CD4-positive, alpha-beta T cell treated with Interleukin-6 for 4 hours (primary cell): ENCODE data around the gene PLXNC1.

Source experiments
- DNase-seq: peaks from one replicate; pipeline ENCODE4 v3.0.0-alpha.2; 2020; ENCODE audit warnings: mixed read lengths

Gene PLXNC1

DNA sequence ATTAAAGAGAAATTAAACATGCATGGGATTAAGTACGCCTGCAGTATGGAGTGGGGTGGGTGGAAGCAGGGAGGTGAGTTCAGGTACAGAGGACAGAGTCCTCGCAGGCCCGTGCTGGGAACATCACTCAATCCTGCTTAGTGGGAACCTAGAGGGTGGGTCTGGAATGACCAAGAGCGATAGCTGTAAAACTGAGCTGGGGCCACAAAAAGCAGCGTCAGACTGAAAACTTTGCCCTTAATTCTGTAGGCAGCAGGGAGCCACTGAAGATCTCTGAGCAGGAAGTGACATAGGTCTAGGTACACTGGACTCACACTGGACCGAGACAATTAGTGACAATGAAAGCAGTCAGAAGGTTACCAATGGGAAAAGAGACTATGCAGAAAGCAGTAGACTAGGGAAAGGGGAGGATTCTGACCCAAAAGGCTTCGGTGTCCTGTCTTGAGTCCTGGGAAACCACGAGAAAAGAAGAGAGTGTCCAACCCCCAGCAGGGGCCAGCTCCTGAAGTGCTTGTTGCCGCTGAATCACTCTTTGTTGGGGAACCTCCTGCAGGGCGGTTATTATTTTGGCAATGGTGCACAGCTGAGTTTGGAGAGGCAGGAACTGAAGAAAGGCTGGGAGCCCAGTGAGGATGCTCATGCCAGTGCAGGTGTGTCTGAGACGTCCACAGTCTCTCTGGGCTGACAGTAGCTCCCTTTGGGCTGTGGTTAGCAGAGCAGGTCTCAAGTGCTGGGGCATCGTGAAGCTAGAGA, 97.4 kb downstream of the PLXNC1 start:
- DNase-seq = no peak

DNA sequence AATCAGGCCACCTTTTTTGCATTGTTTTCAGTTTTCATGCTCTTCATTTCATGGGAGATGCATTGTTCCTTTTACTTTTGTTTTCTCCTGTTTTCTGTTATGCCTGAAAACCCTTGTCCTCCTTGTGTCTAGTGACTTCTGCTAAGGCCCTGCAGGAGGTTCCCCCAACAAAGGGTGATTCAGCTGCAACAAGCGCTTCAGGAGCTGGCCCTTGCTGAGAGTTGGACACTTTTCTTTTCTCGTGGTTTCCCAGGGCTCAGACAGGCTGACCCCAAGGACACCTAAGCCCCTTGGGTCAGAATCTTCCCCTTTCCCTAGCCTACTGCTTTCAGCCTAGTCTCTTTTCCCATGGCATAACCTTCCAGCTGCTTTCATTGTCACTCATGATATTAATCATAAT, 98.9 kb downstream of the PLXNC1 start:
- DNase-seq = no peak

GRCh38 chr12:94248582-94248981, 100.2 kb downstream of the PLXNC1 start:
- DNase-seq = no peak

DNA sequence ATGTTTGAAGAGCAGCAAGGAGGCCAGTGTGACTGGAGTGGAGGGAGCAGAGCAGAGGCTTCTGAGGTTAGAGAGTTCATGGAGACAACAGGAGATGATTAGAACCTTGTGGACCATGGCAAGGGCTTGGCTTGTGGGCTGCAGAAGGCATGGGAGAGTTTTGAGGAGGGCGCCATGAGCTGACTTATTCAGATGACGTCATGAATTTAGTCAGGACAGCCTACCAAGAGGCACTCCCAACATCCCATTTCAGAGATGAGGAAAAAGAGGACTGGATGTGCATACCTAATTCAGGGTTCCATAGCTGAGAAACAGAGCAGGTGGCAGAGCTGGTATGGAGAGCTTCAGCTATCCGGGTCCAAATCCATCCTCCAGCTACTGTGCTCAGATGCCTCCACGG, 101.8 kb downstream of the PLXNC1 start:
- no peak for DNase-seq

GRCh38 chr12:94254270-94254669, 105.9 kb downstream of the PLXNC1 start:
- no peak for DNase-seq

- no peak for DNase-seq
These were observed 106.6 kb downstream of the PLXNC1 start for GRCh38 chr12:94255006-94255405.

DNA sequence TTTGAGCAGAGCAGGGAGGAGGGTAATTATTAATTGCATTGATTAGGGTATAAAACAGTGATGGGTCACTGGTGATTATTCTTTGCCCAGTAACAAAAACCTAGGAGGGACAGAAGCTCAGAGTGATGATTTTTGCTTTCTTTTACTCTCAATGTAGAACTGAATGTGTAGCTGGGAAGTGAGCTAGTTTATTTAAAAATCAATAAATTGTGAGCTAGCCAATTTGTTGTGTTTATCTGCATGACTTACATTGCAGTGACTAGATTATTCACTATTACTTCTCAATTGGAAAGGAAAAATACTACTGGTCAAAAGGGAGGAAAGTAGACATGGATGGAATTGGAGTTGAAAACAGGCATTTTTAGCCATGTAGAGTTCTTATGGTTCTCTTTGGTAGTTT, 107.1 kb downstream of the PLXNC1 start:
- no peak for DNase-seq

- no peak for DNase-seq
These were observed 110.2 kb downstream of the PLXNC1 start for GRCh38 chr12:94258593-94258992.

GRCh38 chr12:94260017-94260416, 111.6 kb downstream of the PLXNC1 start:
- DNase-seq = no peak

DNA sequence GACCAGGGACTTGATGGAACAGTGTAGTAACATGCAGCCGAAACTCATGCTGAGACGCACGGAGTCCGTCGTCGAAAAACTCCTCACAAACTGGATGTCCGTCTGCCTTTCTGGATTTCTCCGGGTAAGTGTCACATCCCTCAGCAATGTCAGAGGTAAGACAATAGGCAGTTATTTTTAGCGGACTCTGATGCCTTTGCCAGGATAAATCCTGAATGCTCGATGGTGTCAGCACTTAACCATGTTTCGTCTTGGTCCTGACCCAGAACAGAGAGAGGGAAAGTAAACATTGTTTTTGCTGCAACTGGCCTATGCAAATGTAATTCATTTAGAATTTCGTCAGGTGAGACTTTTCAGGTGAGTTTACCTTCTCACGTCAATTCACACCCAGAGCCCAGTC, 112.3 kb downstream of the PLXNC1 start:
- DNase-seq = no peak

GRCh38 chr12:94261119-94261518, 112.7 kb downstream of the PLXNC1 start:
- no peak for DNase-seq

DNA sequence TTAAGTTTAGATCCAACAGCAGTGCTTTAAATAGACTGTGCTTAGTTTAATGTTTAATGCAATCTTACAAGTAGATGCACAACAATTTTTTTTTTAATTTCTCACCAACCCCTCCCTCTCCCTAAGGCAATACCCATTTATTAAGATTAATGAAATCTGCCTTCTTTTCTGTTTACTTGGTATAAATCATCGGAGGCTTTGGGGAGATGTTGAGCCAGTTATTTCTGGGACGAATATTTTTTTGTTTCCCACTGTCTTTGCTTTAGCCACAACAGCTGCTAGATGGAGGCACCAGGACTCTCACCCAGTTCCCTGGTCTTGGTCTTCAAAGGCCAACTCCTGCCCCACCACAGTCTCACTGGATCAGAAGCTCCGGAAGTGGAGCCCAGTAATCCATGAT, 113.4 kb downstream of the PLXNC1 start:
- DNase-seq = no peak

- peak; percentile 82 for DNase-seq
These were observed 114.0 kb downstream of the PLXNC1 start for GRCh38 chr12:94262228-94263010.

DNA sequence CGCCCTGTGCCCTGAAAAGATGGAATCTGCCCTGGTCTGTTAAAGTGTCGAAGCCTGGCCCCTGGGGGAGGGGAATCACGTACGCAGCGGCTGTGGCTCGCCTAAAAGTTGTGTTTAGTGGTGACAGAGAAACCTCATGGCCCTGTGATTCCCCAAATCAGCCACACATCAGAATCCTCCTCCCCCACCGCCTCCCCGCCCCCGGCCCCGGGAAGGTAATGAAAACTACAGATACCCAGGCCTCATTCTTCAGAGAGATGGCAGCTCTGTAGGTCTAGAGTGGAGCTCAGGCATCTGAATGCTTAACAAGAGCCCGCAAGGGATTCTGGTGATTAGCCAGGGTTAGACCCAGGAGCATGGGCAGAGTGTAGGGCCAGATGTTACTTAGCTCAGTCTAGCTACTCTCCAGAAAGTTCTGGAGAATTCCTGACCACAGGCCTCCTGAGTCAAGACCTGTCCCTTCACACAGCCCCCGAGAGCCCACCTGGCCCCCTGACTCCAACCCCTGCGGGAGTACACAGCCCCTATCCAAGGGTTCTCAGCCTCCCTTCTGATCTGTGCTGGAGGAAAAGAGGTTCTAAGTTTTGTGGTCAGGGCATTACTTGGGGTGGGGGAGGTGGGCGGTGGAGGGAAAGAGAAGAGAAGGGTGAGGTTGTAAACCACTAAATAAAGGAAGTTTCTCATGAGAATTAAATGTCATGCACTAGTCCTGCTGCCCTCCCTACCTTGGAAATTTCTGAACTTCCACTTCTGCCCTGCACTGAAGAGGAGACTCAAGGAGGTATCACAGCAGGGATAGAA, 114.8 kb downstream of the PLXNC1 start:
- DNase-seq = peak; percentile 66

DNA sequence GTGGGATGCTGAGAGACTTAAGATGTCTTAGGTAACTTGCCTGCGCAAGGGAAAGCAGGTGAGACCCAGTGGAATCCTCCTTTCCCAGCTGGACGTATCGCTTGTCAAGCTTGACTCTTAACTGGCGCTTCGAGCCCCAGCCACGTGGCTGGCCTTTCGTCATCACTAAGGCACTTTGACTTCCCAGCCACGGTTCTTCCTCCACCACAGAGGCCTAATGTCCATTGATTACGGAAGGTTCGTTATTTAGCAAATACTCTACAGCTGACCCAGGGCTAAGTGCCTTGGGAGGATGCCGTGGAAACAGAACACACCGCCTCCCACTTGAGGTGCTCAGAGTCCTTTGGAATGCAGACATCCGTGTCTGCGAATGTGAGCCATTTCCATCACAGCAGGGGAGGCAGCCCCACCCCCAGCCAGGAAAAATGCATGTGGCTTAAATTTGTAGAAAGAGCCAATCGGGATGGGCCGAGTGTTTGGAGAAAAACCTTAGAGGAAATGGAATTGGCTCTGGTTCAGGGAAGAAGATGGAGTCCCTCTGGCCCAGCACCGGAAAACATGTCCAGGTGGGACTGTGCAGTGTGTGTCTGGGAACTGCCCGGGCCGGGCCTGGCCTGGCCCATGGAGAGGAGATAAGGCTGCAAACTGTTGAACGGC, 115.7 kb downstream of the PLXNC1 start:
- no peak for DNase-seq

DNA sequence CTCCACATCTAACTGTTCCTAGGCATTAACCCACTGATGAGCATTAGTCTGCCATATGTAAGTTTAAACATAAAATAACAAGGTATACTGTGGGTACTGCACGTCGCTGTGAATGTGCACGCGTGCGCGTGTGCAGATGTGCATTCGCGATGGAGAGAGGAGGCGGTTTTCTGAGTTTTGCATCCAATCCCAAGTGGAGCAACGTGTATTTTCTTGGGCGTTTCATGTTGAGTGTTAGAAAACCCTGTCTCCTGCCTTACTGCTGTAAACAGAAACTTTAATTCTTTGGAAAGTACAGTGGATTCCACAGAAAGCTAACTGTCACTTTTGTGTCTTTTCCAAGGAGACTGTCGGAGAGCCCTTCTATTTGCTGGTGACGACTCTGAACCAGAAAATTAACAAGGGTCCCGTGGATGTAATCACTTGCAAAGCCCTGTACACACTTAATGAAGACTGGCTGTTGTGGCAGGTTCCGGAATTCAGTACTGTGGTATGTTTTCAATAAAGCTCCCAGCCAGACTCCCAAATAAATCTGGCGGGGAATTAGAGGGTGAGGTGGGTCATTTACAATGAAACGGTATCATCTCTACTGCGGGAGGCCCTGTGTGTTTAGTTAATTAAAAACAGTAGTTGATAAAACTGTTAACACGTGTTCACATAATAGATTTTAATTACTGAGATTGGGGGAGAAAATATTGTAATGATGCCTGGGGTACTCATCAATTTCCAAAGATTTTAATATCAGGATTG, 116.5 kb downstream of the PLXNC1 start:
- no peak for DNase-seq

- no peak for DNase-seq
These were observed 117.2 kb downstream of the PLXNC1 start for GRCh38 chr12:94265539-94265938.

DNA sequence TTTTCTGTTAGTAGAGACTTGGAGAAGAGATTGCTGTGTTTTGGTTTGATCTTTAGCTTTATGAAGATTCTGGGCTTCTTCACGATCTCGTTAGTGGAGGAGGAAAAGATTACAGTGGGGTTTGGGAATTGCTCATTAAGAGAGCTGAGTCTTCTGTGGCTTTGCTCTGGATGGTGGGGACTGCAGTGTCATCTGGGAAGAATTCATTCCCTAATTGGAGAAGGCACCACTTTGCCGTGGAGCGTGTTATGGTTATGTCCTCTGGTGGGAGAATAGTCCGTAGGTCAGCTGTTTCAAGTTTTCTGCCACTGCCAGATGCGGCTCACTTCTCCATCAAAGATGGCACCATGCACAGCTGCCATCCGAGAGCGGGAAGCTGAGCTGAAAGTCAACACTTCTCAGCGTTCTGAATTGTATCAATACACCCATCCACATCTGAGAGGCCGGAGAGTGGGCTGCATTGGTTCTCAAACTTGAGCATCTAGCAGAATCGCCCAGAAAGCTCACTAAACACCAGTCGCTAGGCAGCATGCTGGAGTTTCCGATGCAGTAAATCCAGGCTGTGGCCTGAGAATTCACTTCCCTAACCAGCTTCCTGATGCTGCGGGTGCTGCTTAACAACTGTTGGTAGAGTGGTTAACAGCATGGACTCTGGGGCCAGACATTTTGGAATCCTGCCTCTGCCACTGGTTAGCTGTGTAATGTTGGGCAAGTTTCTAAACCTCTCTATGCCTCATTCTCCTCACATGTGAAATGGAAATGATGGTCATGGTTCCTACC, 117.8 kb downstream of the PLXNC1 start:
- DNase-seq = no peak

- DNase-seq = no peak
These were observed 118.6 kb downstream of the PLXNC1 start for GRCh38 chr12:94266796-94267536.

DNA sequence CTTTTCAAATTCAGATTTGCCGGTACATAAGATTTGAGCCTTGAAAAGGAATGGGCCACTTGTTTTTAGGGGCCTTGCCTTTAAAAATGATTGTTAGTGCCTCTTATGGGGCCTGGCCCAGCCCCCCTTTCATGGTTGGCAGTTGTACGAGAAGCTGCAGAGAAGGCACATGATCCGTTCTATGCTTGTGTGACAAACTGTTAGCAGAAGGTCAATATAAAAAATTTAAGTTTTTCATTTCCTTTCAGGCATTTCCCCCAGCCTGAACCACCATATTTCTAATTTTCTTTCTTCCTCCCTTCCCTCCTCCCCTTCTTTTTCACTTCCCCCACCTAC, 119.1 kb downstream of the PLXNC1 start:
- DNase-seq = no peak
